Suppressor macrophage treated with lipopolysaccharide for 1 hour (primary cell): ENCODE measurements around the gene TRIP12.
"Not testable (repeated sequence)": the region's sequence is repeated elsewhere in the genome, so short reads cannot be mapped to it uniquely, and the experiment has no call there.

Experiments
- DNase-seq, 3 donors: peaks; one replicate each; pipeline ENCODE4 v3.0.0-alpha.2; 2020 to 2022

The TRIP12 gene

DNA sequence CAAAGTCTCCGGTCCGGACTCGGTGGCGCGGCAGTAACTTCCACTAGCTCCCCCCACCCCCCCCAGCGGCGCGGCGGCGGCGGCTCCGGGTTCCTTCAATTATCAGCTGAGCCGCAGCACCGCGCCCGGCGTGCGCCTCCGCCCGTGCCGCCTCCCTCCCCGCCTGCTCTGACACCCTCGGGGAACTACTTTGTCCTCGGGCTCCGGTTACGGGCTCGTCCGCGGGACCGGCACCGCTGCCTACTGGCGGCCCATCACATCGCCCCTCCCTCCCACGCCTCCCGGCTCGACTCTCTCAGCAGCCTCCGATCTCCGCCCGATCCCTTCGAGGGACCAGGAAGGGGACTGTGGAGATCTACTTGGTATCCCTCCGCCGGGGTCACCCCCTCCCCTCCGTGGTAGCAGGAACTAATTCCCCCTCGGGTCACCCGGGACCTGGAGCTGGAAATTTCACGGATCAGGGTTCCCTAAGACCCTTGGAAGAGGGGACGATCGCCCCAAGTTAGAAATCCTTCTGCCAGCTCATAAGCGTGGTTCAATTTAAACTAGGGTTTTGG is at the start of gene TRIP12:
TRIP12 (minus strand) TSS at position 118 of the 557 bp plus-strand sequence. CDS start 41,930 bp downstream, outside the sequence.
- peak; percentile 90 to 94 (median 93) for DNase-seq

- DNase-seq: no peak
Observed at GRCh38 chr2:229971298-229971790, 49.5 kb upstream of the TRIP12 start.

DNA sequence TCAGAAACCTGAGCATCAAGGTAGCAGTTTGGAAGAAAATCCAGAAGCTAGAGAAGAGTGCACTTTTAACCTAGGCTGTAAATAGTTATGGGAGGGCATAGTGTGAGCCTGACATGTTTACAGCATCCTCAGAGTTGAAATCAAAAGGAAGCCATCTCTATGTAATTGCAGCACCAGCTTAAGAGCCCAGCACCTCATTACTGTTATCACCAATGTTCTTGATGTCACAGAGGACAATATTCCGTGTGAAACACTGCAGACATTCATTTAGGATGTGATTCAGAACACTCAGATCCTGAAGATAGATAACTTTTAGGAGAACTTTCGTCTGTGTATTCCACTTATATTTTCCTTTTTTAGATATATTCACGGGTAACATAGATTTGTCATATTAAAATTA is 48.6 kb upstream of the TRIP12 start:
- no peak for DNase-seq

- no peak for DNase-seq
Observed at GRCh38 chr2:229969921-229970320, 48.1 kb upstream of the TRIP12 start.

DNA sequence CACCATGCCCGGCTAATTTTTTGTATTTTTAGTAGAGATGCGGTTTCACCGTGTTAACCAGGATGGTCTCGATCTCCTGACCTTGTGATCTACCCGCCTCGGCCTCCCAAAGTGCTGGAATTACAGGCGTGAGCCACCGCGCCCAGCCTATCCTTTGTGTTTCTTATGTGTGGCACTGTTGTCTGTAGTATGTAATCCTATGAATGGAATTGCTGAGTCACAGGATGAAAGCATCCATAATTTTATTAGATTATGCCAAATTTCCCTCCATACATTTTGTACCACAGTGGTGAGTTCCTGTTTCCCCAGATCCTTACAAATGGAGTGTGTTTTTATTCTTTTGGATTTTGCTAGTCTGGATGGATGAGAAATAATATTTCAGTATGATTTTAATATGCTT is 41.8 kb upstream of the TRIP12 start:
- DNase-seq: not testable (repeated sequence)

GRCh38 chr2:229956491-229956890 is 34.7 kb upstream of the TRIP12 start:
- no peak for DNase-seq

DNA sequence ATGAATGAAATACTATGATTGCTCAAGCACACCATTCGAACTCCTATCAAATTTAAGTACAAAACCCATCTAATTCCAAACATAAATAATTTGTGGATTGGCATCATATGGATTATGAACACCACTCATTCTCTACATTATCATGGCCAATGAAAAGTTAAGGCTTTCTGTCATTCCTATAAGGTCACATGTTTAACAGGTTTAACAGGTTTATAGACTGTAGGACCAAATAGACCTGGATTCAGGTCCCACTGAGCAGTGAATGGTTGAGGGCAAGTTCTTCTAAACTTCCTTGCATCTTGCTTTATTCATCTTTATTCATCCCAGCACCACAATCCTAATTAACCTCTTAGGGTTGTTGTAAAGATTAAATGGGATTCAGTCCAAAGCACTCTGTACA is 33.9 kb upstream of the TRIP12 start:
- DNase-seq: no peak

DNA sequence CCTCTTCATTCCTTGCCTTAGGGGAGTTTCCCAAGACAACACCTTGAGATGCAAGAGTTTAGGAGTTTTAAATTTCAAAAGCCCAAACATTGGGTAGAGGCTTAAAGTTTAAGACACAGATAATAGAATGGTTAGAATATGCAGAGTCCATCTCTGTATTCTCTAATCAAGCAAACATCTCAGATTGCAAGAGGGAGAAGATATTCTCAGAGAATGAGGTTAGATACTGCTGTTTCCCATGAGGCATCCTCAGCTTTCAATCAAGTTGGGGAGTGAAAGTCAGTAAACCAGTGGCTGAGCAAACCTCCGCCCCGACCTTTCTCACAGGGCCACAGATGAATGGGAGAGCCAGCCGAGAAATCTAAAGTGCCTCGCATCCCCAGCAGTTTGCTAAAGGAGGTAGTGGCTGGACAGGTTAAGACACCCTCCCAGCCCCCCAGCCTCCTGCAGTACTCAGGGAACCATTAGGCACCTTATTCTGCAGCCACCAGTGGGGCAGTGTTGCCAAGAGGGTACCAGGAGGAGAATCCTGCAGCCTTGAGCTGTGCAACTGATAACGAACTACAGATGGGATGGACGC is 30.5 kb upstream of the TRIP12 start:
- DNase-seq: no peak

DNA sequence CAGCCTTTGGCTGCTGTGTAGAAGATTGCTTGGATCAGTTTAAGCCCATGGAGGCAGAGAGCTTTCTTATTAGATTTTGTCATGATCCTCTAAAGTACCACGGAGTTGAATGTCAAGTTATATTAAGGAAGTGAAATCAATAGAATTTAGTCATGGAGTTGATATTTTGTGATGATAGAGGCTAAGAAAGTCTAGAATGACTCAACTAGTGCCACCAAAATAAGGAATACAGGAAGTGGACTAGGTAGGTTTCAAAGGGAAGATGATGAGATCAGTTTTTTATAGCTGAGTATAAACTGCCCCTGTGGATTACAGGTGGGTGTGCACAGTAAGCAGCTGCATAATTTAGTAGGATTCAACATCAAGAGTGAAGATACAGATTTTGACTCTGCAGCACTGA is 25.7 kb upstream of the TRIP12 start:
- peak; percentile 1 to 43 (median 32) for DNase-seq

DNA sequence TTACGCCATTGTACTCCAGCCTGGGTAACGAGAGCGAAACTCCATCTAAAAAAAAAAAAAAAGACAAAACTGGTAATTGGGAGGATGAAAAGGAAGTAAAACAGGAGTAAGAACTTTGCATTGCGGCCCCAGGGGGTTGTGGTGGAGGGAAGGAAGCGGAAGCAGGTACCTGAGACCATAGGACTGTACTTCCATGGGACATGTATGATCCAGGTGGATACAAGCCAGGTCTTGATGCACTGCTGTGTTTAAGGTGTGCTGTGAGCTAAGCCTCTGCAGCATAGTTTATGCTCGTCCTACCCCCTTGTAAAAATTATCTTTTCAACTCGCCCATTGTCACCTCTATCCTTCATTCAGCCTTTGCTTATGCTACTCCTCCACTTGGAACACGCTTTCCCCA is 24.2 kb upstream of the TRIP12 start:
- DNase-seq: no peak

DNA sequence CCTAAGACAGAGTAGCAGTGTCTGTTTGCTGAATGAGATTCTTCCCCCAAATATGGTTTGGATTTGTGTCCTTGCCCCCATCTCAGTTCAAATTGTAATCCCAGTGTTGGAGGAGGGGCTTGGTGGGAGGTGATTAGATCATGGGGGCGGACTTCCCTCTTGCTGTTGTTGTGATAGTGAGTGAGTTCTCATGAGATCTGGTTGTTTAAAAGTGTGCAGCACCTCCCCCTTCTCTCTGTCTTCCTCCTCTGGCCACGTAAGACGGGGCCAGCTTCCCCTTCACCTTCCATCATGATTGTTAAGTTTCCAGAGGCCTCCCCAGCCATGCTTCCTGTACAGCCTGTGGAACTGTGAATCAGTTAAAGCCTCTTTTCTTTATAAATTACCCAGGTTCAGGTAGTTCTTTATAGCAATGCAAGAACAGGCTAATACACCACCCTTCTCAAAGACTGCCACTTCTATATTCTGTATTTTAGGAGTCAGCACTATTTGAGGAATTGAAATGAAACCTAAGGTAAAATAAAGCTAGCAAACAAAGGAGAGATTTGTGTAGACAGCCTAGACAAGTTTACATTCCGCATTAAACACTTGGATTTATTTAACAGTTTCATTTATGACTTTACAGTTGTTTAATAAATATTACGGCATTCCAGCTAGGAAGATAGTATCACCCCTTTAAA is 22.1 kb upstream of the TRIP12 start:
- peak in 2 of 3 donors; percentile 11 to 32 for DNase-seq

- DNase-seq: no peak
Observed at GRCh38 chr2:229943171-229943570, 21.4 kb upstream of the TRIP12 start.

GRCh38 chr2:229942671-229943070 is 20.9 kb upstream of the TRIP12 start:
- DNase-seq: no peak

DNA sequence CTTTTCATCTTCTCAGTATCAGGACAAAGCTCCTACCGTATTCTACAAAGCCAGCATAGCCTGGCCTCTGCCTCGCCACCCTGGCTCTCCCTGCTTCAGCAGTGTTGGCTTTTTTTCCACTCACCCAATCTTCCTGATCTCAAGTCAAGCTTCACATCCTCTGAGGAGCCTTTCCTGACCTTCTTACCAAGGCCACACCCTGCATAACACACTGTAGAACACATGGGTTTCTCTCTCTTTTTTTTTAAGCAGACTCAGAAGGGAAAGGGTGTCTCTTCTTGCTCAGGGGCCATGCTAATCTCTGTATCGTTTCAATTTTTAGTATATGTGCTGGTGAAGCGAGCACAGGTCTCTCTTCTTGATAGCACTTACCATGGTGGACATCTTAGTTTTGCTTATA is 15.7 kb upstream of the TRIP12 start:
- no peak for DNase-seq

DNA sequence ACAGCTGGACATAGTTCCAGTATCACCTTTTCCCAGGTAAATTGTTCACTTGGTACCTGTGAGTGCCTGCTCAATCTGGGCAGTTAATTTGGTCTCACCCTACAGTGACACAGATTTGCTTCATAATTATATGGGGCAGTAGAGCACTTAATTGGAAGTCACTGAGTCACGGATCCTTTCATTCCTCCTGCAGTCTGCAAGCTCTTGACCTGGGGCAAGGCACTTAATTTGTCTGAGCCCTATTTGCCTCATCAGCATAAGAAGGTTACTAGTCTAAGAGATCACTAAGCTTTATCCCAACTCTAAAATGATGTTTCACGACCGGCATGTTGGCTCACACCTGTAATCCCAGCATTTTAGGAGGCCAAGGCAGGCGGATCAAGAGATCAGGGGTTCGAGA is 9.4 kb upstream of the TRIP12 start:
- DNase-seq: no peak

GRCh38 chr2:229930656-229931055 is 8.8 kb upstream of the TRIP12 start:
- DNase-seq: no peak

DNA sequence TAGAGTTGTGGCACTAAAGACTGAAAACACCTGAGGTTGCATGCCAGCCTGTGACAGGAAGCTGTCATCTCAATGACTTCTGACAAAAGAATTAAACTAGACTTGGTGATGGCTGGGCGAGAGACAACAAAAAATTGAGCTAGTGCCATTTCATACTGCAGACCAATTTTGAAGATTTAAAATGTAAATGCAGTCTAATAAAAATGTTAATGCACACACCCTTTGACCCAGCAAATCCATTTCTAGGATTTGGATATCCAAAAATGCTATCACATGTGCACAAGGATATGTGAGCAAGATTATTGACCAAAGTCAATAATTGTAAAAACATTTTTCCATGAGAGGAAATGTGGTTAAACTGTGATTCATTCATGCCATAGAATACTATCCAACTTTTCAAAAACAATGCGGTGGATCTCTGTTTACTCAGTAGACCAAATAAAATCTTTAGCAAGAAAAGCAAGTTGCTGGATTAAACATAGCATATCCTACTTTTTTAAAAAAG is 6.1 kb upstream of the TRIP12 start:
- no peak for DNase-seq

DNA sequence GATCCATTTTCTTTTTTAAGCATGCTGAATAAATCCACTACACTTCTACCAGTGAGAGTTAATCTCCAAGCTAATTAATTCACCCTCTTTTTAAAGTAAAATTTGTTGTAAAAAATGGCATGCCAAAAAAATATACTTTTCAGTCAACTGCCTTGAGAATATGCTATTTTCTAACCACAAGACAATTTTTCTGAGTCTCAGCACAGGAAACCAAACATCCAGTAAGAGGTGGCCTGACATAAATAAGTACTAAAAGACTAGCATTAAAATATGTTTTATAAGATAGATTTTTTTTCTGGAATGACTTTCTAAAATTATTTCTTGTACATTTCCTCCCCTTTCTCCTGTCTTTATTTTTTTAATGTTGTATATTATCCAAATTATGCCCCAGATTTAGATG is 3.4 kb upstream of the TRIP12 start:
- no peak for DNase-seq

- not testable (repeated sequence) for DNase-seq
Observed at GRCh38 chr2:229924541-229924940, 2.7 kb upstream of the TRIP12 start.

GRCh38 chr2:229922449-229923386 is 909 bp upstream of the TRIP12 start, which contains the start of gene FBXO36:
FBXO36 (plus strand) TSS chr2:229922503; CDS start chr2:229922514, 11 bp downstream.
- DNase-seq: peak; percentile 85 to 94 (median 93)

DNA sequence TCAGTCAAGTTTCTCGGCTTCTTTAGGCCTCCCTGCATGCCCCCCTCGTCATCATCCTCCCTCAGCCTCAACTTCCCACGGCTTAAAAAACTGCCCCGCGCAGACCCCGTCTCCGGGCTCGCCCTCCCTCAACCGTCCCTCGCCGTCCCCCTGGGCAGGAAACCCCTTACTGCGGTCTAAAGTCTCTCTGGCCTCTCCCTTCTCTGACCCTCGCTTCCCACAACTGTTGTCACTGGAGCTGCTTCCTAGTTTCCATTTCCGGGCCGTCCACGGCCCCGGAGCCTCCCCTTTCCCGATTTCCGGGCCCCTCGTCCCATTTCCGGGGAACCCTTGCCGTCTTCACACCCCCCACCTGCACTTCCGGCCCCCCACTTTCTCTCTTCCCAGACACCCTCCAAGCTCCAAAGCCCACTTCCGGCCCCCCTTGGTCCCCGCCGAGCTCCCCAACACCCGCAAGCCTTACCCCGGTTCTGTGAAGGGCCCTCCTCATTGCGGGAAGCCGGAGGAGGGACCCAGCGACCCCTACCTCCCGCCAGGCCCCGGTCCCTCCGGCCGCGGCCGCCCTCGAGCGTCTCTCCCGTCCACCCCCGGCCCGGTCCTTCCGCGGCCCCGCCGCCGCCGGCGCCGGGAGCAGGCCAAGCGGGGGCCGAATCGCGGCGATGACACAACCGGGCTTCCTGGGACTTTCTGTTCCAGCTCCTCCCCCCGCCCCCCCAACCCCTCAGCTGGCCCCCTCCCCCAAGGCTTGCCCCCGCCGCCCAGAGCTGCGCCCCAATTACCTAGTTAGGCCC is 513 bp downstream of the TRIP12 start:
- DNase-seq: peak; percentile 87 to 93 (median 88)
